Lower leg skin (tissue), 3 donors: ENCODE measurements around the gene VRK1.

Source experiments
- CTCF ChIP-seq, 3 donors: fragments of 450-650 bp; IDR thresholded peaks; one replicate each; pipeline ENCODE4 v1.5.1; 2016; ENCODE audit warnings: antibody characterized with exemption in 3 of 3, mild to moderate bottlenecking in 3 of 3, moderate library complexity in 2 of 3
- POLR2A ChIP-seq, 2 donors: fragments of 450-650 bp; IDR thresholded peaks; one replicate each; pipeline ENCODE4 v1.6.1; 2016 to 2017; ENCODE audit warnings: antibody characterized with exemption in 2 of 2, mild to moderate bottlenecking in 1 of 2, moderate library complexity in 1 of 2

- TF ChIP-seq POLR2A (IDR thresholded peaks at IDR 0.05) (no peak), CTCF (IDR thresholded peaks at IDR 0.05) (no peak)
Observed at GRCh38 chr14:96792591-96792990, 4.6 kb upstream of the VRK1 start.
